GM19328 (cell line): ENCODE measurements around the gene PSD4.
"Not testable (repeated sequence)": the region's sequence is repeated elsewhere in the genome, so short reads cannot be mapped to it uniquely, and the experiment has no call there.

Experiments used
- ATAC-seq: cut with Tn5 transposase; IDR thresholded peaks from one replicate; pipeline ENCODE4 v1.9.1; 2021; ENCODE audit warnings: mild to moderate bottlenecking, moderate library complexity; ENCODE audit not compliant: unreplicated experiment

Gene PSD4

GRCh38 chr2:113235347-113236226 lies 61.8 kb downstream of the PSD4 start:
- not testable (repeated sequence) for ATAC-seq

- ATAC-seq = no peak
Measured at GRCh38 chr2:113236367-113237159, 62.8 kb downstream of the PSD4 start.

GRCh38 chr2:113237604-113238160 lies 63.9 kb downstream of the PSD4 start:
- ATAC-seq = no peak

- ATAC-seq = no peak
Measured at GRCh38 chr2:113238871-113239839, 65.4 kb downstream of the PSD4 start.

- no peak for ATAC-seq
Measured at GRCh38 chr2:113240150-113240914, 66.6 kb downstream of the PSD4 start.

- no peak for ATAC-seq
Measured at GRCh38 chr2:113240915-113241911, 67.4 kb downstream of the PSD4 start.

GRCh38 chr2:113242327-113242726 lies 68.6 kb downstream of the PSD4 start:
- ATAC-seq = no peak

- no peak for ATAC-seq
Measured at GRCh38 chr2:113245276-113245711, 71.5 kb downstream of the PSD4 start.

- ATAC-seq = no peak
Measured at GRCh38 chr2:113246606-113247005, 72.8 kb downstream of the PSD4 start.

GRCh38 chr2:113248997-113249770 lies 75.4 kb downstream of the PSD4 start:
- no peak for ATAC-seq

- ATAC-seq = no peak
Measured at GRCh38 chr2:113251118-113251517, 77.3 kb downstream of the PSD4 start.

GRCh38 chr2:113252047-113252590 lies 78.3 kb downstream of the PSD4 start:
- no peak for ATAC-seq

- ATAC-seq = no peak
Measured at GRCh38 chr2:113253453-113253852, 79.7 kb downstream of the PSD4 start.

- no peak for ATAC-seq
Measured at GRCh38 chr2:113255140-113256070, 81.6 kb downstream of the PSD4 start.

GRCh38 chr2:113257516-113258264 lies 83.9 kb downstream of the PSD4 start:
- ATAC-seq = no peak
